Fibroblast of peridontal ligament (primary cell): ENCODE measurements around the gene ADGRD1.
"Not testable (repeated sequence)": the region's sequence is repeated elsewhere in the genome, so short reads cannot be mapped to it uniquely, and the experiment has no call there.

Experiments
- DNase-seq: peaks from one replicate; pipeline ENCODE4 v3.0.0-alpha.2; 2010; ENCODE audit errors: extremely low read depth

Gene ADGRD1

GRCh38 chr12:130953771-130954543 is at the start of gene ADGRD1:
ADGRD1 (plus strand) TSS chr12:130953907; CDS start chr12:130954466, 559 bp downstream.
- DNase-seq = no peak

- DNase-seq = no peak
These were observed 49.6 kb upstream of the ADGRD1 start for GRCh38 chr12:130904064-130904463.

- not testable (repeated sequence) for DNase-seq
These were observed 48.7 kb upstream of the ADGRD1 start for GRCh38 chr12:130904936-130905455.

GRCh38 chr12:130909111-130909510 is 44.6 kb upstream of the ADGRD1 start:
- DNase-seq = no peak

- no peak for DNase-seq
These were observed 42.5 kb upstream of the ADGRD1 start for GRCh38 chr12:130911193-130911592.

GRCh38 chr12:130911933-130912332 is 41.8 kb upstream of the ADGRD1 start:
- DNase-seq = no peak

GRCh38 chr12:130916241-130916911 is 37.3 kb upstream of the ADGRD1 start:
- DNase-seq = peak; percentile 56

- no peak for DNase-seq
These were observed 36.1 kb upstream of the ADGRD1 start for GRCh38 chr12:130917607-130918006.

GRCh38 chr12:130919086-130919485 is 34.6 kb upstream of the ADGRD1 start:
- DNase-seq = no peak

- DNase-seq = no peak
These were observed 33.5 kb upstream of the ADGRD1 start for GRCh38 chr12:130920119-130920703.

GRCh38 chr12:130920723-130921381 is 32.9 kb upstream of the ADGRD1 start:
- peak; percentile 17 for DNase-seq

- no peak for DNase-seq
These were observed 31.2 kb upstream of the ADGRD1 start for GRCh38 chr12:130922511-130922953.

- DNase-seq = no peak
These were observed 28.6 kb upstream of the ADGRD1 start for GRCh38 chr12:130924966-130925665.

- DNase-seq = no peak
These were observed 28.1 kb upstream of the ADGRD1 start for GRCh38 chr12:130925666-130926015.

- DNase-seq = no peak
These were observed 24.3 kb upstream of the ADGRD1 start for GRCh38 chr12:130929363-130929762.

- DNase-seq = peak; percentile 19
These were observed 21.4 kb upstream of the ADGRD1 start for GRCh38 chr12:130932061-130932930.

- DNase-seq = no peak
These were observed 20.3 kb upstream of the ADGRD1 start for GRCh38 chr12:130933269-130933995.

GRCh38 chr12:130934753-130935152 is 19.0 kb upstream of the ADGRD1 start:
- DNase-seq = no peak

- no peak for DNase-seq
These were observed 17.1 kb upstream of the ADGRD1 start for GRCh38 chr12:130936561-130936960.

- no peak for DNase-seq
These were observed 16.6 kb upstream of the ADGRD1 start for GRCh38 chr12:130937063-130937462.
